ENCODE measurements around the gene TMEM135. TPM values are rescaled to one million over a fixed set of nuclear protein-coding genes. Genes with fewer than 3 reads are reported as not detected.

TMEM135 gene
- total RNA-seq, 2 experiments from 2014 or later = 16.7 to 27.5 TPM

DNA sequence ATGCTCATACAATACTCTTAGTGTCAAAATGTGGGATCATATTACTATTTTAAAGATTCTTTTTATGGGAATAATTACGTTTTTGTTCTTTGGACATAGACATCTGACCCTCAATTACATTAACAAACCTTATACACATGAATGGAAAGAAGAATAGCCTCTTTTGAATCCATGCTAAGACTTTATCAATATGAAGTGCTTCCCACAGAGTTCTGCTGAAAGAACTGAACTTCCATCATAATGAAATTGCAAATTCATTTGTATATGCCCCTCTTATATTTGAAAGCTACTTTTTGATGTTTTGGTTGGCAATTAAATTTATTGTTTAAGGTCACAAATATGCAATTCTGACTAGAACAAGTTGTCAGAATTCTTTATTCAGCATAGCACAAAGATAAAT, 254.9 kb downstream of the TMEM135 start:
- no peaks in the 10 kb centered on the region for H3K9me3 Mint-ChIP-seq
- DNase-seq = no peak
- H3K4me3 Mint-ChIP-seq = no peak overlapping the region
- H3K27ac Mint-ChIP-seq = no peak overlapping the region
- ChIA-PET CTCF (interaction anchor here (0.6 to 5.3 kb wide), 3 partner anchors 298 to 1645 kb away, joined by 3 to 44 read pairs (median 36); no protein-coding TSS in a partner anchor), POLR2A (no interaction called here)
- H3K27me3 Mint-ChIP-seq = no peaks in the 10 kb centered on the region
- intact Hi-C loops (cut with micrococcal nuclease) = no loop called here
- H3K4me1 Mint-ChIP-seq (ENCODE audit: low read depth) = no peaks in the 10 kb centered on the region
- peaks cover 2% of the 10 kb centered on the region for H3K36me3 Mint-ChIP-seq

DNA sequence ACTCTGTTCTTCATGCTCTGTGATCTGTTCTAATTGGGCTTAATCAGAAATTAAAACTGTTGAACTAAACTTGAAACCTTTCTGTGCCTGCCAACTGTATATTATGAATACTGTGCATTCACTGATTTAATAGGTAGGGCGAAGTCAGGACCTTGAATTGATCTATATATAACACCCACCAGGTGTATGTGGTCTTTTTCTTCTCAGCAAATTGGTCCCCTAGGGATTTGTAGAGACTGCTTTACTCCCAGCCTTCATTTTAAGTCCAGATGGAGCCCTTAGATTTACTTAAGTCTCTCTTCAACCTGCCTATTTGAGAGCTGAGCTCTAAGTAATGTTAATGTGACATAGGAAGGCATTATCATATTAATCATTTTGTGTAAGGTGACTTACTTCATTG, 257.5 kb downstream of the TMEM135 start:
- ChIA-PET POLR2A (no interaction called here), CTCF (interaction anchor here (2.4 kb wide), 1 partner anchor 357 kb away, joined by 9 read pairs; no protein-coding TSS in a partner anchor)
- intact Hi-C loops (cut with micrococcal nuclease) = no loop called here
- DNase-seq = no peak
- Mint-ChIP-seq H3K9me3 (no peaks in the 10 kb centered on the region), H3K27ac (no peak overlapping the region), H3K4me3 (no peak overlapping the region), H3K4me1 (ENCODE audit: low read depth) (no peaks in the 10 kb centered on the region), H3K27me3 (no peaks in the 10 kb centered on the region), H3K36me3 (peaks cover 4% of the 10 kb centered on the region)

DNA sequence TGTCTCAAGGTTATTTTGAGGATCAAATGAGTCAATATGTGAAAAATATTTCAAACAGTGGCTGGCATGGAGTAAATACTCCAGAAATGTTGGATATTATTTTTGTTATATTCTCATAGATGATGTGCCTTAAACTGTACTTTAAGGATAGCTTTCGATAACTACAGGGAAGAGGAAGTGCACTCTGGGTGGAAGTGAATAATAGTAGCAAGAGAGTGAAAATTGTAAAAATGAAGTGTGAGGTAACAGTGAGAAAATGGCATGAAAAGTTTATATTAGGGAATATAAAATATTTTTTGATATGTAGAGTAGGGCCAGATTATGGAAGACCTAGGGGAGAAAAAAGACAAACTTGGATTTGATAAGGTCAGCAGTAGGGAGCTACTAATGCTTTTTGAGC, 258.9 kb downstream of the TMEM135 start:
- Mint-ChIP-seq H3K27ac (no peak overlapping the region), H3K9me3 (no peaks in the 10 kb centered on the region), H3K27me3 (no peaks in the 10 kb centered on the region), H3K4me3 (no peak overlapping the region), H3K36me3 (peaks cover 4% of the 10 kb centered on the region), H3K4me1 (ENCODE audit: low read depth) (no peaks in the 10 kb centered on the region)
- ChIA-PET CTCF (interaction anchor here (2.4 kb wide), 1 partner anchor 358 kb away, joined by 9 read pairs; no protein-coding TSS in a partner anchor), POLR2A (no interaction called here)
- no peak for DNase-seq
- intact Hi-C loops (cut with micrococcal nuclease) = no loop called here

DNA sequence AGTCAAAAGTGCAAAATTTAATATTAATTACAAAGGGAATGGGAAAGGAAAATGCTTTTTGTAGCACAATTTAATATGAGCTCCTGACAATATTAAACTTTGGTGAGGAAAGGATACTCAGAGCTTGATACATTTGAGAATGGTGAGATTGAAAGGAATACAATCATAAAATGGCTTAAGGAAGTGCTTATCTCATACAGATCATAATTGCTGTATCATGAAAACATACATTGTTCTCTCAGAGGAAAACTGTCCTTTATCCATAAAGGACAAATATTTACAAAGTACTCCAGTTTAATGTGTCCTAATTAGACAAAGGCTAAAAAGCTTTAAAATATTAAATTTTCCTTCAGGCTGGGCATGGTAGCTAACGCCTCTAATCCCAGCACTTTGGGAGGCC, 260.4 kb downstream of the TMEM135 start:
- ChIA-PET CTCF (interaction anchor here (0.7 kb wide), 1 partner anchor 25 kb away, joined by 3 read pairs; no protein-coding TSS in a partner anchor), POLR2A (no interaction called here)
- H3K36me3 Mint-ChIP-seq = peaks cover 4% of the 10 kb centered on the region
- no peaks in the 10 kb centered on the region for H3K4me1 Mint-ChIP-seq (ENCODE audit: low read depth)
- no peaks in the 10 kb centered on the region for H3K9me3 Mint-ChIP-seq
- no peak for DNase-seq
- no peaks in the 10 kb centered on the region for H3K27me3 Mint-ChIP-seq
- intact Hi-C loops (cut with micrococcal nuclease) = no loop called here
- H3K27ac Mint-ChIP-seq = no peak overlapping the region
- H3K4me3 Mint-ChIP-seq = no peak overlapping the region

DNA sequence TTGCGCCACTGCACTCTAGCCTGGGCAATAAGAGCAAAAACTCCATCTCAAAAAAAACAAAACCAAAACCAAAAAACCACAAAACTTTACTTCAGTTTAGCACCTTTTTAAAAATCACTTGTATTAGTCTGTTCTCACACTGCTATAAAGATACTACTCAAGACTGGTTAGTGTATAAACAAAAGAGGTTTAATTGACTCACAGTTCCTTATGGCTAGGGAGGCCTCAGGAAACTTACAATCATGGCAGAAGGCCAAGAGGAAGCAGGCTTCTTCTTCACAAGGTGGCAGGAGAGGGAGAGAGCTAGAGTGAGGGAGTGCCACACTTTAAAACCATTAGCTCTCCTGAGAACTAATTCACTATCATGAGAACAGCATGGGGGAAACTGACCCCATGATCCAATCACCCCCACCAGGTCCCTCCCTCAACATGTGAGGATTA, 261.3 kb downstream of the TMEM135 start:
- POLR2A ChIA-PET = no interaction called here
- Mint-ChIP-seq H3K9me3 (no peaks in the 10 kb centered on the region), H3K4me3 (no peak overlapping the region), H3K27me3 (no peaks in the 10 kb centered on the region), H3K4me1 (ENCODE audit: low read depth) (no peaks in the 10 kb centered on the region), H3K36me3 (peaks cover 4% of the 10 kb centered on the region), H3K27ac (no peak overlapping the region)
- CTCF ChIA-PET = no interaction called here
- intact Hi-C loops (cut with micrococcal nuclease) = no loop called here
- DNase-seq = no peak

DNA sequence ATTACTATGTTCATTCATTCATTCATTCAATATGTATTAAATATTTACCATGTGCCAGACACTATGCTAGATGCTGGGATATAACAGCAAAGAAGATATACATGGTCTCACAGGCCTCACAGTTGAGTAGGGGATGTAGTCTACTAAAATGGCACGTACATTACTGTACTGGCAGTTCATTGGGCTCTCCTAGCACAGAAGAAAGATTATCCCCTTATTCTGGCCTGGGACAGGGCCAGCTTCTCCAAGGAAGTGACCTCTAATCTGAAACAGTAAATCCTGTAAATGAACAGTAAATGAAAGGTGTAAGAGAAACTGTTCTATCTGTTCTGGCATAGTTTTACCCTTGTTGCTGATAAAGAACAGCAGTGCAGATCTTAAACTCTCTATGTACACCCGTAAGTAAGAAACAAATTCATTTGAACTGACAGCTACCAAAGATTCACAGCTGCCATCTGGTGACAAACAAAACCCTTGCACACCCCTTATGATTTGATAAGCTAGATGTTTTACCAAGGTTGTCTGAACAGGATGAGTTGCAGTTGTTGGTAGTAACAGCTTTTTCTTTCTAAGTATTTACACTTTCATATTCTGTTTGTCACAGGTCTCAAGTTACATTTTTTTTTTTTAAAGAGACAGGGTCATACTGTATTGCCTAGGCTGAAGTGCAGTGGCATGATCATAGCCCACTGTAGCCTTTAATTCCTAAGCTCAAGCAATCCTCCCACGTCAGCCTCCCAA, 263.1 kb downstream of the TMEM135 start:
- no peak for DNase-seq
- H3K27me3 Mint-ChIP-seq = no peaks in the 10 kb centered on the region
- H3K4me1 Mint-ChIP-seq (ENCODE audit: low read depth) = no peaks in the 10 kb centered on the region
- H3K27ac Mint-ChIP-seq = no peak overlapping the region
- ChIA-PET CTCF (interaction anchor here (1.1 to 2.1 kb wide), 2 partner anchors 12 to 361 kb away, joined by 3 to 6 read pairs; no protein-coding TSS in a partner anchor), POLR2A (interaction anchor here (0.6 to 0.7 kb wide), 2 partner anchors 79 to 619 kb away, joined by 3 to 5 read pairs; no protein-coding TSS in a partner anchor)
- H3K4me3 Mint-ChIP-seq = no peak overlapping the region
- no peaks in the 10 kb centered on the region for H3K9me3 Mint-ChIP-seq
- intact Hi-C loops (cut with micrococcal nuclease) = no loop called here
- H3K36me3 Mint-ChIP-seq = peaks cover 4% of the 10 kb centered on the region

DNA sequence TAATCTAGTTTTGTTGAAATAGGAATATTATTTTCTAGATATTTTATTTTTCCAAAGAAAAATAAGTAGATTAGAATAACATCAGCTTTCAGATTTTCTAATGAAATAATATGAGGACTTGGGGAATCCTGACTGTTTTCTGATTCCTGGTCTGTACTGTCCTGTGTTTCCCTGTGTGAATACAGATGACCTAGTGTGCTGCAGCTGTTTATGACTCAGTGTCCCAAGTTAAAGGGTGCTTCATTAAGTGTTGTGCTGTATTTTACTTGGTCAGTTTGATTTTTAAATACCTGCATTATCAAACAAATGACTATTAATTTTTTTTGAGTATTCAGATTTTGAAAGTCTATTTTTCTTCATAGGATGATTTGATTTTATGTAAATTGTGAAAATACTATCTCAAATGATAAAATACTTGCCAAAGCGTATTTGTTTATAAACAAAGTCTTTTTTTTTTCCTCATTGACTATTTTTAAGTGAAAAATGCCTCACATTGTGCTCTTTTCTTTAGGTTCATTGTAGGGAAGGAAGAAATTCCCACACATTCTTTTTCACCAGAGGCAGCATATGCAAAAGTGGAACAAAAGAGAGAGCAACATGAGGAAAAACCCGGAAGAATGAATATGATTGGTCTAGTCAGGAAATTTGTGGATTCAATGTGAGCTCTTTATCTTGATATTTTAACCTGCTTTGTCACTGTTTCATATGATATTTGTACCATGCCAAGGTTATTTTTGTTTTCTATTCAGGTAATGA, 264.2 kb downstream of the TMEM135 start:
- Mint-ChIP-seq H3K27me3 (no peaks in the 10 kb centered on the region), H3K4me3 (no peak overlapping the region), H3K27ac (no peak overlapping the region), H3K9me3 (no peaks in the 10 kb centered on the region), H3K4me1 (ENCODE audit: low read depth) (no peaks in the 10 kb centered on the region), H3K36me3 (peaks cover 6% of the 10 kb centered on the region)
- ChIA-PET CTCF (interaction anchor here (1.6 kb wide), 1 partner anchor 362 kb away, joined by 4 read pairs; no protein-coding TSS in a partner anchor), POLR2A (no interaction called here)
- intact Hi-C loops (cut with micrococcal nuclease) = no loop called here
- no peak for DNase-seq

DNA sequence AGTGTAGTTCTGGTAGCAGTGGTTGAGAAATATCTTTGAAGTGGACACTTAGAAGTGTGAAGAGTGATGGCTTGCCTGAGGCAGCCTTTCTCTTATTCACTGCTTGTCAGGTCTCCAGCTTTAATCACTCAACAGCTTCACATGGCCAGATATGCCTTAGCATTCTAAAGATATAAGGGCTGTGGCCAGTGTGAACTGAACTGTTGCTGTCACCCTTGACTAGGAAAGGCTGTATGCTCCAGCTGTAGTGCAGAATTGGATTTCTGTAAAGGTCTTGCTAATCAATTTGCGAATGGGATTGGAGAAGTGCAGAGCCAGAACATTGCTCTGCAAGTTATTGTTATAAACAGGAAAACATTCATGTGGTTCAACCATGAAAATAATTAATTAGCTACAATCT, 266.7 kb downstream of the TMEM135 start:
- intact Hi-C loops (cut with micrococcal nuclease) = no loop called here
- POLR2A ChIA-PET = no interaction called here
- H3K27ac Mint-ChIP-seq = no peak overlapping the region

DNA sequence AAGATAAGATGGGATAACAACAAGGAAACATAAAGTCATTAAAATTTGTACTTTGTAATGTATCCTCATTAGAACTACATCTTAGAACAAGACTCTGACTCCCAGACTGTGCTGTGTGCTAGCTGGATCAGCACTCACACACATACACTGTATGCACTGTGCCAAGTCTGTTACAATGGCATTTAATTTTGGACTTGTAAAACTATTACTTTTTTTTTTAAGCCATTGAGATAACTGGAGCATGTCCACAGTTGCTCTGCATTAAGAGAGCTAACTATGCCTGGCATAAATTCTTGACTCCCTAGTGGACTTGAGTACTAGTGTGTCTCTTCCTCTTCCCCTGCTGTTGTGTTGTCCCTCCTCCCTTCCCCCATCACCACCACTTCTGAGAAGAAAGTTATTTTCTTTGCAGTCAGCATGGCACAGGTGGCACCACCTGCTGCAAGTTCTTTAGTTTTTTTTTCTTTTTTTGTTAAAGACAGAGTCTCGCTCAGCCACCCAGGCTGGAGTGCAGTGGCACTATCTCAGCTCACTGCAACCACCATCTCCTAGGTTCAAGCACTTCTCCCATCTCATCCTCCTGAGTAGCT, 268.6 kb downstream of the TMEM135 start:
- Mint-ChIP-seq H3K4me1 (ENCODE audit: low read depth) (no peaks in the 10 kb centered on the region), H3K27ac (no peak overlapping the region), H3K27me3 (no peaks in the 10 kb centered on the region), H3K4me3 (no peak overlapping the region), H3K9me3 (no peaks in the 10 kb centered on the region), H3K36me3 (peaks cover 4% of the 10 kb centered on the region)
- ChIA-PET POLR2A (no interaction called here), CTCF (interaction anchor here (0.7 to 1.1 kb wide), 2 partner anchors 366 to 368 kb away, joined by 3 read pairs; no protein-coding TSS in a partner anchor)
- intact Hi-C loops (cut with micrococcal nuclease) = no loop called here
- no peak for DNase-seq

More for the DNA sequence above, 266.7 kb downstream of the TMEM135 start:
- Mint-ChIP-seq H3K9me3 (no peaks in the 10 kb centered on the region), H3K27me3 (no peaks in the 10 kb centered on the region), H3K36me3 (peaks cover 4% of the 10 kb centered on the region), H3K4me1 (ENCODE audit: low read depth) (no peaks in the 10 kb centered on the region), H3K4me3 (no peak overlapping the region)
- CTCF ChIA-PET = interaction anchor here (0.6 to 1.1 kb wide), 2 partner anchors 11 to 13 kb away, joined by 3 read pairs; no protein-coding TSS in a partner anchor
- DNase-seq = no peak

DNA sequence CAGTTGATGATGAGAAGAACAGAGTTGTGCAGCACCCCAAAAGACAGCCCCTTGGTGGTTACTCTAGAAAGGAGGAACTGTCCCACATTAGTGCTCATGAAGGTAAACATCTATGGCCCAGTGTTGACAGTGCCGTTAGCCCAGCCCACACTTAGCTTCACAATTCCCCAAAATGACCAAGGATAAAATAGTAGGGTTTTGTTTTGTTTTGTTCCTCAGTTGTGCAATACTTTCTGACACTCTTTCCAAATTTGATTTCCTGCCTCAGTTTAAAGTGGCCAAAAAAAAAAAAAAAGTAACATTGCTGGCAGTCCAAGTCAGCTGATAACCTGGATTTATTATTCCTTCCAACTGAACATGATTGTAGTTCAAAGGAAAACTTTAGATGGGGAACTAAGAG, 269.4 kb downstream of the TMEM135 start:
- peaks cover 4% of the 10 kb centered on the region for H3K36me3 Mint-ChIP-seq
- H3K27me3 Mint-ChIP-seq = no peaks in the 10 kb centered on the region

DNA sequence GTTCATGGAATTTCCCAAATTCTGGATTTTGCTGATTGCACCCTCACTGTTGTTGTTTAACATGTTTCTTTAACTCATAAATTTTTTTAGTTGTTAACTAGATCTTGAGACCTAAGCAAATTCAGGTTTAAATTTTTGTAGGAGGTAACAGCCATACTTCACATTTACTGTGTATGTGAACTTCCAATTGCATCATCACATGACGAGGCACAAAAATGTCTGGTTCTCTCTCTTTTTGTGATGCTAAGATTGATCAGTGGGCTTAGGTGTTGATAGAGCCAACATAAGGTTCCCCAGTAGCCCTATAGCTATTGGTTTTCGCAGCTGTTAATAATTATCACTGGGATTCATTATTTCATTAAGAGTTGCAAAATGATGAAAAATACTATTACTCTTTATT, 277.5 kb downstream of the TMEM135 start:
- intact Hi-C loops (cut with micrococcal nuclease) = no loop called here
- Mint-ChIP-seq H3K4me3 (no peak overlapping the region), H3K4me1 (ENCODE audit: low read depth) (no peaks in the 10 kb centered on the region), H3K27me3 (no peaks in the 10 kb centered on the region), H3K9me3 (no peaks in the 10 kb centered on the region), H3K27ac (no peak overlapping the region), H3K36me3 (peaks cover 7% of the 10 kb centered on the region)
- no peak for DNase-seq
- CTCF ChIA-PET = no interaction called here
- POLR2A ChIA-PET = no interaction called here

More for the DNA sequence above, 269.4 kb downstream of the TMEM135 start:
- H3K4me3 Mint-ChIP-seq = no peak overlapping the region
- no peak for DNase-seq
- H3K4me1 Mint-ChIP-seq (ENCODE audit: low read depth) = no peaks in the 10 kb centered on the region
- H3K27ac Mint-ChIP-seq = no peak overlapping the region
- intact Hi-C loops (cut with micrococcal nuclease) = no loop called here
- ChIA-PET POLR2A (no interaction called here), CTCF (no interaction called here)
- no peaks in the 10 kb centered on the region for H3K9me3 Mint-ChIP-seq

DNA sequence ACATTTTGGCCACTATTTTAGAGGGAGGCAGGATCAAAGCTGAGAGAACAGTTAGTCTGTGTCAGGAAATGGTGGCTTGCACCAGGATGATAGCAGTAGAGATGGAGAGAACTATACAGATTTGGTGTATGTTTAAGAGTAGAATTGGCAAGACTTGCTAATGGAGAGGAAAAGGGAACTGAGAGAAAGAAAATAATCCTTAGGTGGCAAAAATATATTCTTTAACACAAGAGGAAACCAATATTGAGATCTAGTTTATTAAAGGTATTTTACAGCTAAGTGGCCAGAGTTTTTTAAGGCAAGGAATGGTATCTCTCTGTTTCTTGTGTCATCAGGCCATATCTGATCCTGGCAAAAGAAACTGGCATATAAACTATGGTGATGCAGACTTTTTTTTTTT, 278.8 kb downstream of the TMEM135 start:
- Mint-ChIP-seq H3K27ac (no peak overlapping the region), H3K9me3 (no peaks in the 10 kb centered on the region), H3K36me3 (peaks cover 15% of the 10 kb centered on the region), H3K4me1 (ENCODE audit: low read depth) (no peaks in the 10 kb centered on the region), H3K27me3 (no peaks in the 10 kb centered on the region), H3K4me3 (no peak overlapping the region)
- CTCF ChIA-PET = no interaction called here
- no peak for DNase-seq
- intact Hi-C loops (cut with micrococcal nuclease) = no loop called here
- POLR2A ChIA-PET = no interaction called here
